Sigmoid colon (tissue), 7 donors: ENCODE measurements around the gene ADARB1. TPM values are rescaled to one million over a fixed set of nuclear protein-coding genes. Genes with fewer than 3 reads are reported as not detected.

Experiments used
- DNase-seq: peaks from one replicate; pipeline ENCODE4 v3.0.0-alpha.2; 2019
- H3K27ac ChIP-seq, 4 donors: fragments of 200-600 bp; sonication (generic); one replicate each; pipeline ENCODE4 v1.5.1; 2016 to 2019; ENCODE audit warnings: mild to moderate bottlenecking in 1 of 4
- H3K27me3 ChIP-seq, 3 donors: fragments of 200-600 bp; sonication (generic); one replicate each; pipeline ENCODE4 v1.5.1; 2019; ENCODE audit warnings: mild to moderate bottlenecking in 1 of 3
- H3K36me3 ChIP-seq, 4 donors: fragments of 200-600 bp; sonication (generic); one replicate each; pipeline ENCODE4 v1.5.1; 2016 to 2019
- H3K4me1 ChIP-seq, 4 donors: fragments of 200-600 bp; sonication (generic); one replicate each; pipeline ENCODE4 v1.5.1; 2017 to 2019
- H3K4me3 ChIP-seq, 4 donors: fragments of 200-600 bp; sonication (generic); one replicate each; pipeline ENCODE4 v1.5.1; 2017 to 2019; ENCODE audit warnings: mild to moderate bottlenecking in 2 of 4, moderate library complexity in 1 of 4
- H3K9me3 ChIP-seq, 4 donors: fragments of 200-600 bp in 3 of 4; sonication (generic) in 3 of 4; one replicate each; pipeline versions ENCODE4 v1.5.1 to v1.6.1; 2013 to 2019
- EP300 ChIP-seq, 4 donors: sonication (generic); formaldehyde crosslinking; IDR thresholded peaks; one replicate each; pipeline ENCODE4 v1.6.1; 2017; ENCODE audit warnings: antibody characterized with exemption in 4 of 4
- POLR2A ChIP-seq, 2 donors: fragments of 450-650 bp; IDR thresholded peaks; one replicate each; pipeline ENCODE4 v1.6.1; 2016; ENCODE audit warnings: antibody characterized with exemption in 2 of 2, mild to moderate bottlenecking in 2 of 2, moderate library complexity in 2 of 2
- POLR2AphosphoS5 ChIP-seq, 4 donors: sonication (generic); formaldehyde crosslinking; IDR thresholded peaks; one replicate each; pipeline ENCODE4 v1.6.1; 2017; ENCODE audit warnings: antibody characterized with exemption in 4 of 4
- WGBS, 2 donors: extraction: QIAGEN DNeasy Blood & Tissue Kit; methylation state at CpG; one replicate each; pipeline ENCODE4 v1.1.7; 2013; 5-methylcytosine and 5-hydroxymethylcytosine counted together
- intact Hi-C: fragments of 100-400 bp; cut with DNase I; formaldehyde crosslinking; loops from one replicate; pipeline ENCODE4 v1.15.1; 2023
- polyA plus RNA-seq, 3 donors: library from polyadenylated mRNA; stranded (reverse); fragments of 200-250 nt; gene quantifications; one replicate each; pipeline ENCODE4 v1.2.3, GENCODE V29; 2013
- total RNA-seq, 4 donors: library from RNA; depleted of rRNA; stranded (reverse); fragments of >200 nt; gene quantifications; one replicate each; pipeline ENCODE4 v1.1.0, GENCODE V29; 2016
- TF ChIP-seq, protein P1 (sequence below), 4 experiments: fragments of 450-650 bp in 3 of 4; fragments of 200-600 bp in 1 of 4; IDR thresholded peaks; one replicate each; pipeline ENCODE4 v1.5.1; 2016 to 2019; ENCODE audit warnings: antibody characterized with exemption in 4 of 4, mild to moderate bottlenecking in 3 of 4, moderate library complexity in 2 of 4
- donor health status: healthy with polysubstance abuse.
- donor health status: Bipolar disorder and iron deficiency.
- donor health status: healthy.

Gene ADARB1
- total and polyA plus RNA-seq, 7 donors = 0.92 to 102 (median 41.3) TPM

DNA sequence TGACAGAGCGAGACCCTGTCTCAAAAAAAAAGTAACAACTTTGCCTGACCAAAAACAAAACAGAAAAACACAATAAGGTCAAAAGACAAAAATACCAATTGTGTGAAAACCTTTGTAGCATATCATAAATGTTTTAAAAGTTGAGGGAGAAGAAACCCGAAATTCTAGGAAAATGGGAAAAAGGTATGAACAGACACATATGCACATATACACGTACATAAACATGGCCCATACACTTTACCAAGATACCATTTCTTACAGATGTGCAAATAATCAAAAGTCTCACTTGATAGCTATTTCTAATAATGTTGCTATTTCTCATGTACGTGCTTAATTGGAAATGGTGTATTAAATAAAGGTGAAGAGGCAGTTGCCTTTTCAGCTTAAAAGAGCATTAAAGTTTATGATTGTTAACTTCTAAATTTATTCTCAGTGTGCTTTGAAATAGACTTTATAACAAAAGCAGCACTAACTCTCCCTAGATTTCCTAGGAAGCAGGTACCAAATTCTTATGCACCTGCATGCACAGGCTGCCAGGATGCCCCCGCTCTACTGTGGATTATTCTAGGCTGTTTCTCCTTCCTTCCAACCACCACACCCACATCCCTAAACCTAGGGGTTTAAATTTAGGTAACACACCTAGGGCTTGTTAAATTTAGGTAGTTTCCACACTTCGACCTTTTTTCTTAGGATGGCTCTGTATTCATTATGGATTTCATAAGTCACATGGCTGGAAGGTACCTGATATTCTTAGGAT is 33.8 kb downstream of the ADARB1 start:
- no peaks in the 10 kb centered on the region for H3K36me3 ChIP-seq
- no peak for TF ChIP-seq EP300 (IDR thresholded peaks at IDR 0.05)
- TF ChIP-seq POLR2AphosphoS5 (IDR thresholded peaks at IDR 0.05) = no peak
- TF ChIP-seq, protein P1, sequence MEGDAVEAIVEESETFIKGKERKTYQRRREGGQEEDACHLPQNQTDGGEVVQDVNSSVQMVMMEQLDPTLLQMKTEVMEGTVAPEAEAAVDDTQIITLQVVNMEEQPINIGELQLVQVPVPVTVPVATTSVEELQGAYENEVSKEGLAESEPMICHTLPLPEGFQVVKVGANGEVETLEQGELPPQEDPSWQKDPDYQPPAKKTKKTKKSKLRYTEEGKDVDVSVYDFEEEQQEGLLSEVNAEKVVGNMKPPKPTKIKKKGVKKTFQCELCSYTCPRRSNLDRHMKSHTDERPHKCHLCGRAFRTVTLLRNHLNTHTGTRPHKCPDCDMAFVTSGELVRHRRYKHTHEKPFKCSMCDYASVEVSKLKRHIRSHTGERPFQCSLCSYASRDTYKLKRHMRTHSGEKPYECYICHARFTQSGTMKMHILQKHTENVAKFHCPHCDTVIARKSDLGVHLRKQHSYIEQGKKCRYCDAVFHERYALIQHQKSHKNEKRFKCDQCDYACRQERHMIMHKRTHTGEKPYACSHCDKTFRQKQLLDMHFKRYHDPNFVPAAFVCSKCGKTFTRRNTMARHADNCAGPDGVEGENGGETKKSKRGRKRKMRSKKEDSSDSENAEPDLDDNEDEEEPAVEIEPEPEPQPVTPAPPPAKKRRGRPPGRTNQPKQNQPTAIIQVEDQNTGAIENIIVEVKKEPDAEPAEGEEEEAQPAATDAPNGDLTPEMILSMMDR (IDR thresholded peaks at IDR 0.05) = no peak
- no peak for TF ChIP-seq POLR2A (IDR thresholded peaks at IDR 0.05)
- H3K4me1 ChIP-seq = peaks cover 0 to 94% (median 72%) of the 10 kb centered on the region in 4 donors
- no peak for DNase-seq
- no peaks in the 10 kb centered on the region for H3K27me3 ChIP-seq
- WGBS, 2 donors = 94 to 96% methylated on average over 6 of the region's 6 CpGs
- H3K4me3 ChIP-seq = no peak overlapping the region
- intact Hi-C loops = no loop called here
- H3K9me3 ChIP-seq = no peaks in the 10 kb centered on the region
- no peak overlapping the region for H3K27ac ChIP-seq

DNA sequence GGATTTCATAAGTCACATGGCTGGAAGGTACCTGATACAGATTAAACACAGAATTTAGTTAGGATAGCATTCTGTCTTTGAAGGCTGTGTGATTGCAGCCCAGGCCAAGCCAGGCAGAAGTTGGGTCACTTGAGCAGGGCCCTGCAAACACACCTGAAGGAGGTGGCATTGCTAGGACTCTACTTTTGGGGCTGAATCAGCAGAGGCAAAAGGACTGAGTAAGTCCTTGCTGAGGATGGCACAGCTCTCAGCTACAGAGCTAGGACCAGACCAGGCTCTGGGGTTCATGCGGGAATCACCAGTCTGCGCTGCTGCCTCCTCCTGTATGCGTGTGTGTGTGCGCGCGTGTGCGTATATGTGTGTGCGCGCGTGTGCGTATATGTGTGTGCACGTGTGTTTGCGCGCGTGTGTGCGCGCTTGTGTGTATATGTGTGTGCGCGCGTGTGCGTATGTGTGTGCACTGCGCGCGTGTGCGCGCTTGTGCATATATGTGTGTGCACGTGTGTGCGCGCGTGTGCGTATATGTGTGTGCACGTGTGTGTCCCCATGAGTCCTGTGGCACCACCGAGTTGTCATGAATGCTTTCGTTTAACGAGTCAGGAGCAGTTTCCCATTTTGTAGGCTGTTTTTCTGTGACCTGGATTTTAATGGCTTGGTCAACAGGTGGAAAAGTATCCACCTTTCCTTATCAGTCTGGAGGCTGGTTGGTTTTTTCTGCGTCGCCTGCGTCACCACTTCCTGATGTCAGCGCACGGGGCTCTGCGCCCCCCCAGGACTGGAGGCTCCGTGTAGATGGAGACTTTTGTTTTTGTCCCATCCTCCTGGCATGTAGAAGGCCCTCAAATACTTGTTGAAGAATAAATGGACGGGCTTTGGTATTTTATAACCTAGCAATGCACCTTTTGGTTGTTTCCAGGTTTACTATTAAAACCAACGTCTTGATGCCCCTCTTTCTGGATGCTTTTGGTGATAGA is 34.7 kb downstream of the ADARB1 start:
- H3K4me1 ChIP-seq = peaks cover 0 to 92% (median 74%) of the 10 kb centered on the region in 4 donors
- TF ChIP-seq, protein P1 (IDR thresholded peaks at IDR 0.05) = no peak
- TF ChIP-seq EP300 (IDR thresholded peaks at IDR 0.05) (no peak), POLR2AphosphoS5 (IDR thresholded peaks at IDR 0.05) (no peak), POLR2A (IDR thresholded peaks at IDR 0.05) (no peak)
- intact Hi-C loops = no loop called here
- H3K27me3 ChIP-seq = no peaks in the 10 kb centered on the region
- no peaks in the 10 kb centered on the region for H3K36me3 ChIP-seq
- H3K27ac ChIP-seq = peak overlapping the region; percentile 4 to 59 (median 40)
- WGBS, 2 donors = 81 to 92% methylated on average over 44 of the region's 44 CpGs
- no peak for DNase-seq
- no peak overlapping the region for H3K4me3 ChIP-seq
- no peaks in the 10 kb centered on the region for H3K9me3 ChIP-seq

DNA sequence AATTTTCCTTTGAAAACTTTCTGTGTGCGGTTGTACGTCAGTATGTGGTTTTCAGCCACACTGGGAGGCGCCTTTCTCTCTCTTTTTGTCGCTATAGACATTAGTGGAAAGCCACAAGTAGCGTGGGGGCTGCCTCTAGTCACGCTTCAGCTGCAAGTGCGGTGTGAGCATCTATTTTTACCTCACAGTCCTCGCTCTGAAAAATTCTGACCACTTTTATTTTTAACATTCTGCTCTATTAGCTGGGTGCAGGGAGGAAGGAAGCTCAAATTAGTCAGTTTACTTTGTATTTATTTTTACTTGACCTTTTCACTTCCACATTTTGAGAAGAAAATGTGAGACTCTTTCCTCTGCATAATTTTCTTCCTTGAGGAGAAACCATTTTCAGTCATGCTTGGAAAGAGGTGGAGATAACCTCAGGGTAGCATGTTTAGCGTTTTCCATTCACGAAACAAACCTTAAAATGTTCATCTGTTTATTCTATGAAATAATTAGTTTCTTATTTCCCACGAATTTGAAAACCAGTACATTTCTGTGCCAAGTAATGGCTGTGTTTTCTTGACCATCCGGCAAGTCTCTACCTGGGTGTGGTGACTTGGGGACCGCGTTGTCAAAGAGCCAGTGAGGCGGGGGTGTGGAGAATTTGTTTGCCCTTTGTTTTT is 35.6 kb downstream of the ADARB1 start:
- H3K9me3 ChIP-seq = no peaks in the 10 kb centered on the region
- H3K4me3 ChIP-seq = no peak overlapping the region
- 41 to 70% methylated on average over 15 of the region's 15 CpGs for WGBS, 2 donors
- intact Hi-C loops = no loop called here
- peaks cover 0 to 92% (median 74%) of the 10 kb centered on the region in 4 donors for H3K4me1 ChIP-seq
- TF ChIP-seq, protein P1 (IDR thresholded peaks at IDR 0.05) = no peak
- TF ChIP-seq POLR2AphosphoS5 (IDR thresholded peaks at IDR 0.05) (no peak), POLR2A (IDR thresholded peaks at IDR 0.05) (no peak), EP300 (IDR thresholded peaks at IDR 0.05) (no peak)
- no peaks in the 10 kb centered on the region for H3K36me3 ChIP-seq
- no peak for DNase-seq
- no peaks in the 10 kb centered on the region for H3K27me3 ChIP-seq
- H3K27ac ChIP-seq = peak overlapping the region; percentile 4 to 59 (median 40)

DNA sequence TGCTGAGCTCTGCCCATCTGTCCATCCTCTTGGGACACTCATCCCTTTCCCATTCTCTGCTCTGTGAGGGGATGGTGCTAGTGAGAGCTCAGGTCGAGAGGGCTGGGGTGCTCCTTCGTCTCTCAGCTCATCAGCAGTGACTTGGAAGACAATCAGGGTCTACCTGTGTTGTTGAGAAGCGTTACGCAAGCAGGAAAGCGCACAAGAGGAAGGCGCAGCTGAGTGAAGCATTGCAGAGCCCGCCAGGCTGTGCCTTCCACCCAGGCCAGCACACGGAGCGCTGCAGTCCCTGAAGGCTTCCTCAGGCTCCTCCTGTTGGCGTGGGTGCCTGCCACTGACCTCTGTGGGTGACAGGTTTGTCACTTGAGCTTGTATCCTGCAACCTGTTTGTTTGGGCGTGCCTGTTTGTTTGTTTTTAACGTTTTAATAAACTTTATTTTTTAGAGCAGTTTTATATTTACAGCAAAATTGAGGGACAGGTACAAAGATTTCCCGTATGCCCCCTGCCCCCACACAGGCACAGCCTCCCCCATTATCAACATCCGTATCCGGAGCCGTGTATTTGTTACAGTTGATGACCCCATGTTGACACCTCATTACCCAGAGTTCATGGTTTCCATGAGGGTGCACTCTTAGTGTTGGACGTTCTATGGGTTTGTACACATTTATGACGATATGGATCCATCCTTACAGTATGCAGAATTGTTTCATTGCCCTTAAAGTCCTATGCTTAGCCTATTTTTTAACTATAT is 36.7 kb downstream of the ADARB1 start:
- Histone ChIP-seq H3K27me3 (no peaks in the 10 kb centered on the region), H3K4me1 (peaks cover 0 to 92% (median 74%) of the 10 kb centered on the region in 4 donors), H3K27ac (peak overlapping the region in 1 of 4 donors; percentile 59), H3K9me3 (no peaks in the 10 kb centered on the region), H3K4me3 (no peak overlapping the region), H3K36me3 (no peaks in the 10 kb centered on the region)
- no peak for TF ChIP-seq EP300 (IDR thresholded peaks at IDR 0.05)
- TF ChIP-seq POLR2AphosphoS5 (IDR thresholded peaks at IDR 0.05) = no peak
- no peak for TF ChIP-seq POLR2A (IDR thresholded peaks at IDR 0.05)
- TF ChIP-seq, protein P1 (IDR thresholded peaks at IDR 0.05) = no peak
- peak; percentile 47 for DNase-seq
- intact Hi-C loops = no loop called here
- 69 to 86% methylated on average over 18 of the region's 18 CpGs for WGBS, 2 donors
